ENCODE data around the gene EPHA2. TPM values are rescaled to one million over a fixed set of nuclear protein-coding genes. Genes with fewer than 3 reads are reported as not detected.

Gene EPHA2
- total and polyA plus RNA-seq, 12 donors, result 0.83 to 49.5 (median 14.8) TPM

DNA sequence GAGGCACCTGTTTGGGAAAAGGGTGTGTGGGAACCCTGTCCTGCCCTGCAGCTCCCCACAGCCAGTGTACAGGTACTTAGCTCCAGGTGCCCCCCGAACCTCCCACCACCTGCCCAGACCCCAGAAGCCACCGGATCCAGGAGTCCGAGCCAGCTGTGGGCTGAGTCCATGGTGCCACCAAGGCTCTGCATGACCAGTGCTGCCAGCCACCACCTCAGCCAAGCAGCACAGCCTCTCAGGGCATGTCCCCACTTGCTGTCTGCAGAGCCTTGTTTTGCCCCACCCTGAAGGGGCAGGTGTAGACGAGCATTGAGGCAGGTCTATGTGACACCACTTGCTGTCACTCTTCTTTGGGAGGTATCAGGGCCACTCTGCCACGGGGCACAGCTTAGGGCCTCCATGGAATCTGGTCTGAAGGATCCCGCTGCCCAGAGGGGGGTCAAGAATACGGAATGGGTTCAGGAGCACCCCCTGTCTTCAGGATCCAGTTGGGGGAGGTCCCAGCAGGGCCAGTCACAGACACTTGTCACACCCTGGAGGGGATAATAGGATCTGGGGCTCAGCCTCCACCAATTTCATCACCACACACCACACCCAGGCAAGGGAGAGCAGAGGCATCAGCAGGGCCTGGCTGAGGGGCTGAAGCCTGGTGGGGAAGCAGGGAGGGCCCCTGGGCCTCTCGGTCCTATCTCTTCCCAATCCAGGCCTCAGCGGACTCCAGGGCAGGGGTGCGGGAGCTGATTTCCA, 28.9 kb upstream of the EPHA2 start:
- no peaks in the 10 kb centered on the region for H3K27me3 ChIP-seq
- 91 to 94% (median 93%) methylated on average over 3 to 10 of the region's 10 CpGs for WGBS, 4 donors
- H3K27ac ChIP-seq, result no peak overlapping the region
- no peak for DNase-seq
- intact Hi-C loops (cut with DNase I), result loop anchor here in 1 of 2 donors (10.0 kb wide), 1 partner anchor 170 kb away; the partner anchor contains the start of gene HSPB7
- H3K9me3 ChIP-seq (replicated peaks in 1 of 3), result no peaks in the 10 kb centered on the region
- no peaks in the 10 kb centered on the region for H3K36me3 ChIP-seq (replicated peaks in 1 of 2)
- H3K4me3 ChIP-seq, result no peak overlapping the region
- peaks cover 17 to 18% of the 10 kb centered on the region in 2 donors for H3K4me1 ChIP-seq (replicated peaks in 1 of 2)
- TF ChIP-seq CTCF (IDR thresholded peaks at IDR 0.05) (no peak), POLR2A (IDR thresholded peaks at IDR 0.05) (no peak)

GRCh38 chr1:16183765-16184556, 28.1 kb upstream of the EPHA2 start:
- H3K27me3 ChIP-seq, result no peaks in the 10 kb centered on the region
- H3K4me1 ChIP-seq (replicated peaks in 1 of 2), result peaks cover 16% of the 10 kb centered on the region in 2 donors
- intact Hi-C loops (cut with DNase I), result loop anchor here in 1 of 2 donors (10.0 kb wide), 1 partner anchor 169 kb away; the partner anchor contains the start of gene HSPB7
- TF ChIP-seq POLR2A (IDR thresholded peaks at IDR 0.05), result no peak
- TF ChIP-seq CTCF (IDR thresholded peaks at IDR 0.05), result no peak
- WGBS, 4 donors, result 80 to 90% (median 86%) methylated on average over 14 to 19 of the region's 19 CpGs
- no peak overlapping the region for H3K4me3 ChIP-seq
- no peak for DNase-seq
- H3K27ac ChIP-seq, result peak overlapping the region in 1 of 5 donors; percentile 37
- no peaks in the 10 kb centered on the region for H3K9me3 ChIP-seq (replicated peaks in 1 of 3)
- no peaks in the 10 kb centered on the region for H3K36me3 ChIP-seq (replicated peaks in 1 of 2)

- Histone ChIP-seq H3K27ac (peak overlapping the region in 1 of 5 donors; percentile 37), H3K27me3 (no peaks in the 10 kb centered on the region), H3K4me3 (no peak overlapping the region), H3K36me3 (replicated peaks in 1 of 2) (no peaks in the 10 kb centered on the region), H3K4me1 (replicated peaks in 1 of 2) (peaks cover 16% of the 10 kb centered on the region in 2 donors), H3K9me3 (replicated peaks in 1 of 3) (no peaks in the 10 kb centered on the region)
- DNase-seq, result no peak
- intact Hi-C loops (cut with DNase I), result loop anchor here in 1 of 2 donors (10.0 kb wide), 1 partner anchor 168 kb away; the partner anchor contains the start of gene HSPB7
- WGBS, 4 donors, result 86 to 93% (median 88%) methylated on average over 13 of the region's 13 CpGs
- TF ChIP-seq CTCF (IDR thresholded peaks at IDR 0.05) (no peak), POLR2A (IDR thresholded peaks at IDR 0.05) (no peak)
These were observed 27.3 kb upstream of the EPHA2 start for GRCh38 chr1:16183179-16183578.

All from adrenal gland (tissue), 12 donors.